RWPE2 (cell line): ENCODE data around the gene TERB1.

Experiments used
- ATAC-seq: fragments of 200-7000 bp; cut with Tn5 transposase; 3 replicates; pipeline ENCODE4 v1.9.1; 2021; ENCODE audit warnings: low read depth
- DNase-seq: peaks from one replicate; pipeline ENCODE4 v3.0.0-alpha.2; 2020; ENCODE audit warnings: low spot score
- H3K27ac ChIP-seq: fragments of 450-650 bp; 2 replicates; pipeline ENCODE4 v1.5.1; 2017; ENCODE audit warnings: mild to moderate bottlenecking; ENCODE audit not compliant: poor library complexity, severe bottlenecking
- H3K27me3 ChIP-seq: fragments of 250-450 bp; sonication (Bioruptor Pico); 2 replicates; pipeline ENCODE4 v1.5.1; 2021; ENCODE audit warnings: mild to moderate bottlenecking, moderate library complexity; ENCODE audit not compliant: insufficient read depth, poor library complexity, severe bottlenecking
- H3K36me3 ChIP-seq: fragments of 250-450 bp; sonication (Bioruptor Pico); 2 replicates; pipeline ENCODE4 v1.5.1; 2020; ENCODE audit warnings: low read depth, mild to moderate bottlenecking, moderate library complexity
- H3K4me1 ChIP-seq: fragments of 250-450 bp; sonication (Bioruptor Pico); 2 replicates; pipeline ENCODE4 v1.5.1; 2021; ENCODE audit warnings: mild to moderate bottlenecking, moderate library complexity; ENCODE audit not compliant: insufficient read depth, poor library complexity, severe bottlenecking
- H3K4me3 ChIP-seq: fragments of 250-450 bp; sonication (Bioruptor Pico); 2 replicates; pipeline ENCODE4 v1.5.1; 2021; ENCODE audit warnings: mild to moderate bottlenecking, moderate library complexity; ENCODE audit not compliant: severe bottlenecking
- H3K9me3 ChIP-seq: fragments of 250-450 bp; sonication (Bioruptor Pico); 2 replicates; pipeline ENCODE4 v1.5.1; 2021; ENCODE audit warnings: mild to moderate bottlenecking, moderate library complexity; ENCODE audit not compliant: severe bottlenecking
- CTCF ChIP-seq: fragments of 450-650 bp; IDR thresholded peaks from one replicate; pipeline ENCODE4 v1.5.1; 2017; ENCODE audit warnings: mild to moderate bottlenecking, moderate library complexity; ENCODE audit not compliant: poor library complexity, severe bottlenecking

TERB1 gene

GRCh38 chr16:66830422-66831404, 29.3 kb upstream of the TERB1 start, which contains the start of gene NAE1:
Gene NAE1 (minus strand): TSS chr16:66830976. CDS start chr16:66830899, 77 bp downstream.
- peak within 1 kb of the TSS; percentile 50 for H3K27ac ChIP-seq

GRCh38 chr16:66824006-66824405, 22.6 kb upstream of the TERB1 start:
- Histone ChIP-seq H3K4me1 (no peaks in the 10 kb centered on the region), H3K27ac (no peak overlapping the region), H3K27me3 (no peaks in the 10 kb centered on the region), H3K36me3 (peaks cover 83% of the 10 kb centered on the region), H3K4me3 (no peak overlapping the region), H3K9me3 (no peaks in the 10 kb centered on the region)
- peak; percentile 27; the same call in 1 of the 3 replicates for ATAC-seq
- no peak for TF ChIP-seq CTCF
- DNase-seq, result no peak

More at GRCh38 chr16:66830422-66831404, 29.3 kb upstream of the TERB1 start, which contains the start of gene NAE1:
- Histone ChIP-seq H3K4me1 (peaks cover 15% of the 10 kb centered on the region), H3K36me3 (peaks cover 27% of the 10 kb centered on the region), H3K9me3 (no peaks in the 10 kb centered on the region), H3K27me3 (no peaks in the 10 kb centered on the region), H3K4me3 (peak within 1 kb of the TSS; percentile 79)
- ATAC-seq, result peak; percentile 86
- peak; percentile 76 for DNase-seq
- peak; percentile 98 for TF ChIP-seq CTCF

- Histone ChIP-seq H3K27ac (no peak overlapping the region), H3K4me3 (no peak overlapping the region), H3K4me1 (no peaks in the 10 kb centered on the region), H3K27me3 (no peaks in the 10 kb centered on the region), H3K9me3 (no peaks in the 10 kb centered on the region), H3K36me3 (peaks cover 91% of the 10 kb centered on the region)
- TF ChIP-seq CTCF, result no peak
- DNase-seq (no peak), ATAC-seq (no peak)
Measured at GRCh38 chr16:66814734-66815133, 13.3 kb upstream of the TERB1 start.

GRCh38 chr16:66811043-66811442, 9.7 kb upstream of the TERB1 start:
- H3K27me3 ChIP-seq, result no peaks in the 10 kb centered on the region
- H3K9me3 ChIP-seq, result no peaks in the 10 kb centered on the region
- ATAC-seq (no peak), DNase-seq (no peak)
- no peaks in the 10 kb centered on the region for H3K4me1 ChIP-seq
- peaks cover 89% of the 10 kb centered on the region for H3K36me3 ChIP-seq
- H3K27ac ChIP-seq, result no peak overlapping the region
- no peak for TF ChIP-seq CTCF
- H3K4me3 ChIP-seq, result no peak overlapping the region
